HG03159 (cell line): ENCODE measurements around the gene TK2.
"Not testable (repeated sequence)": the region's sequence is repeated elsewhere in the genome, so short reads cannot be mapped to it uniquely, and the experiment has no call there.

Experiments used
- ATAC-seq: cut with Tn5 transposase; IDR thresholded peaks from one replicate; pipeline ENCODE4 v1.9.1; 2021; ENCODE audit warnings: mild to moderate bottlenecking, moderate library complexity; ENCODE audit not compliant: unreplicated experiment

The TK2 gene

GRCh38 chr16:66508248-66508913 lies 41.5 kb downstream of the TK2 start:
- peak; percentile 78 for ATAC-seq

- ATAC-seq: no peak
These were observed 42.1 kb downstream of the TK2 start for GRCh38 chr16:66507731-66508239.

DNA sequence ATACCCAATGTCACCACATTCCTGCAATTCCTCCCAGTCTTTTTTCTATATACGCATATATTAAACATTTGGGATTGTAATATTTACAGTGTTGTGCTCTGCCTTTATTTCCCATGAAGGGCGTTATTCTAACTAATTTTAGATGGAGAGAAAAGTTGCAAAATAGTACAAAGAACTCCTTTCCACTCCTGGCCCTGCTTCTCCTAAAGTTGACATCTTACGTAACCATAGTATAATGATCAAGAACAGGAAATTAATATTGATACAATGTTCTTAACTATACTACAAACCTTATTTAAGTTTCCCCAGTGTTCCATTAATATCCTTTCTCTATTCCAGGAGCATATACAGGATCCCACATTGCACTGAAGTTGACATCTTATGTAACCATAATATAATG lies 46.3 kb downstream of the TK2 start:
- no peak for ATAC-seq

DNA sequence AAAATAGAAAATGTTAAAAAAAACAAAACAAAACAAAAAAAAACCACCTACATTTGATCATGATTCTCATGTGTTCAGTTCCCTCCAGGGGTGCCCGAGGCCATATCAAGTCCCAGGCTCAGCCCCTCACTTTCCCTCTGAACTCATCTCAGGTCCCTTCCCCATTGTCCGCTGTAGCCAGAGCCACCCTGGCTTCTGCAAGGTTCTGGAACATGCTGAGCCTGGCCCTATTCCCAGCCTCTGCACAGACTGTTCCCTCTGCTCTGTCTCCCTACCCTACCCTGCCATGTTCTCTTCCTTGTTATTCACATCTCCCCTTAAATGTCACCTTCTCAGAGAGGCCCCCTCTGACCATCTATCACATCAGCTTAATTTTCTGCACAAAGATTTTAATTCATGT lies 46.9 kb downstream of the TK2 start:
- no peak for ATAC-seq

GRCh38 chr16:66502020-66502913 lies 47.7 kb downstream of the TK2 start:
- ATAC-seq: no peak

DNA sequence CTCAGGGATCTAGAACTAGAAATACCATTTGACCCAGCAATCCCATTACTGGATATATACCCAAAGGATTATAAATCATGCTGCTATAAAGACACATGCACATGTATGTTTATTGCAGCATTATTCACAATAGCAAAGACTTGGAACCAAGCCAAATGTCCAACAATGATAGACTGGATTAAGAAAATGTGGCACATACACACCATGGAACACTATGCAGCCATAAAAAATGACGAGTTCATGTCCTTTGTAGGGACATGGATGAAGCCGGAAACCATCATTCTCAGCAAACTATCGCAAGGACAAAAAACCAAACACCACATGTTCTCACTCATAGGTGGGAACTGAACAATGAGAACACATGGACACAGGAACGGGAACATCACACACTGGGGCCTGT lies 48.4 kb downstream of the TK2 start:
- not testable (repeated sequence) for ATAC-seq

DNA sequence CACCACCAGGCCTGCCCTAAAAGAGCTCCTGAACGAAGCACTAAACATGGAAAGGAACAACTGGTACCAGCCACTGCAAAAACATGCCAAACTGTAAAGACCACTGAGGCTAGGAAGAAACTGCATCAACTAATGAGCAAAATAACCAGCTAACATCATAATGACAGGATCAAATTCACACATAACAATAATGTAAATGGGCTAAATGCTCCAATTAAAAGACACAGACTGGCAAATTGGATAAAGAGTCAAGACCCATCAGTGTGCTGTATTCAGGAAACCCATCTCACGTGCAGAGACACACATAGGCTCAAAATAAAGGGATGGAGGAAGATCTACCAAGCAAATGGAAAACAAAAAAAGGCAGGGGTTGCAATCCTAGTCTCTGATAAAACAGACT lies 52.0 kb downstream of the TK2 start:
- ATAC-seq: not testable (repeated sequence)

- not testable (repeated sequence) for ATAC-seq
These were observed 53.7 kb downstream of the TK2 start for GRCh38 chr16:66496226-66496625.

DNA sequence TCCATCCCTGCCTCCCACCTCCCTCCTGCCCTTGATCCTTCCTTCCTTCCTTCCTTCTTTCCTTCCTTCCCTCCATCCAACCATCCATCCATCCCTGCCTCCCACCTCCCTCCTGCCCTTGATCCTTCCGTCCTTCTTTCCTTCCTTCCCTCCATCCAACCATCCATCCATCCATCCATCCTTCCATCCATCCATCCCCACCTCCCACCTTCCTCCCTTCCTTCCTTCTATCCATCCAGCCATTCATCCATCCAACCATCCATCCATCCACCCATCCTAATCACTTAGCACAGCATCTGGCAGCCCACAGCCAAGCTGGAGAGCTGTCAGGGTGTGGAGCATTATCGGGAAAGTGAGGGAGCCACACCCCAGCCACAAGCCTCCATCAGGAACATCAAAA lies 54.5 kb downstream of the TK2 start:
- ATAC-seq: no peak

GRCh38 chr16:66494916-66495315 lies 55.0 kb downstream of the TK2 start:
- no peak for ATAC-seq

DNA sequence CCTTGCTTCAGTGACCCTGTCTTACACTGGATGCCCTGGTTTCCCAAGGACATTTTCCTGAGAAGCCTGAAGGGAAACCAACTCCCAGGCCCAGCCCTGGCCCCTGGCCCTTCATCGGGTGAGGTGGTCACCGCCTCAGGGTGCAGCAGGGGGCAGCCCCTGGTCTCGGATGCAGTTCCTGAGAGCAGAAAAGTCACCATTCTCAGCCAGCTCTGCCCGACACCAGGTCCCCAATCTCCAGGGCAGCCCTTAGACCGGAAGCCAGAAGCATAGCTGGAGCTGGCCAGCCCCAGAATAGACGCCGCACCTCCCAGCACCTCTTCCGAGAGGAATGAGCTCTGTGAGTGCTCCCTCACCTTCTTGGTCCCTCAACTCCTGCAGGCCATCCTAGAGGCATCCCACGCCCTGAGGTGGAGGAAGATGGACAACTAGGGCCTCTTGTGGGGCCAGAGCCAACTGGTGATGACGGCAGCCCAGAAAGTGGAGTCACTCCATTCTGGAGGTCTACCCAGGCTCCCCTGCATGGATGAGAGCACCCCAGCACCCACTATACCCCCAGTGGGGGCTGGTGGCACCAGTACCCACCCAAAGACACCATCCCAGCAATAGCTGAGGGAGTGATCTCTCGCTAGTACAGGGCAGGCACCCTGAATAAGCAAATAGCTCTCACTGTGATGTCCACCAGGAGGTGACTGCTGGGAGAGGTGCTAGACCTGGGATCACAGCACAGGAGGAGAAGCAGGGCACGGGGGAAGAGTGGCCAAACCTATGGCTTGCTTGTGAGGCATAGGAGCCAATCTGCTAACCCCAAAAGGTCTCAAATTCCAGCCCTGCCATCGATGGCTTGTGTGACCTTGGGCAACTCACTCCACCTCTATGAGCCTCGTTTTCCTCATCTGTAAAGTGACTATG lies 56.2 kb downstream of the TK2 start:
- ATAC-seq: no peak

DNA sequence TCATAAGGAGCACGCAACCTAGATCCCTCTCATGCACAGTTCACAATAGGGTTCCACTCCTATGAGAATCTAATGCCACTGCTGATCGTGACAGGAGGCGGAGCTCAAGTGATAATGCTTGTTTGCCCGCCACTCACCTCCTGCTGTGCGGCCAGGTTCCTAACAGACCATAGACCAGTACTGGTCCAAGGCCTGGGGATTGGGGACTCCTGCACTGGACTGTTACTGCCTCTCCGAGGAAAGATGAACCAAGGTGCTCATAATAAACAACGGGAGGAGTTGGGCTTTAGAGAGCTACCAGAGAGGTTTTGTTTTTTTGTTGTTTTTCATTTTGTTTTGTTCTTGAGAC lies 58.2 kb downstream of the TK2 start:
- ATAC-seq: no peak

DNA sequence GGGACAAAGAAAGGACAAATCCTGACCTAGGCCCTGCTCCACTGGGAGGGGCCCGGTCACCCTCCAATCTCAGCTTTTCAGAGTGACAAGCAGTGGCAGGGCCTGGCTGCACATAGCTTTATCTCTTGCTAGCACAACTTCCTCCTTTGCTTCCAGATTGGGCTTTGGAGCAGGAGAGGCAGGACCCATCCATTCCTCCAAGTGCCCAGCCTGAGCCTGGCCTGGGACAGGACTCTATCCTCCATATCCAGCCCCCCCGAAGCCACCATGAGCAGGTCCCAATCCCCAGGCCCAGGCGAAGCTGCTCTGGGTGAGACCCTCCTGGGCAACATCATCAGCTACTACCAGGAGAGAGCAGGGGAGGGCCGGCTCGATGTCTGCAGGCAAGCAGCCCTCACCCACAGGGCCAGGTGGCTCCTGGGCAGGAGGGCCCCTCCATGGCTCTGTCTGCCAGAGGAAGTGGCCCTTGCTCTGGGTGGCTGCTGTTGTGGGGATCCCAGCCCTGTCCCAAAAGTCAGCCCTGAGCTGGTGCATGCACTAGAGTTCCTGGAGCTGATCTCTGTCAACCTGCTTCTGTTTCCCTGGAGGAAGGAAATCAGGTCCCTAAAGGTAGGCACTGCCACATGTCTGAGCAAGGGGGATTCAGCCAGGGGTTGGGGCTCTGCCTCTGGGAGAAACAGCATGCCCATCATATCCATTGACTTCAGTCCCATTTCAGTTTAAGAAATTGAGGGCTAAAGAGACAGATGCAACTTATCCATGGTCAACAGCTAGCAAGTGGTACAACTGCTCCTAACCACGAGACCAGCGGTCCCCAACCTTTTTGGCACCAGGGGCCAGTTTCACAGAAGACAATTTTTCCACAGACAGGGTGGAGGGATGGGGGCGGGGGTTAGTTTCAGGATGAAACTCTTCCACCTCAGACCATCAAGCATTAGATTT lies 58.9 kb downstream of the TK2 start:
- no peak for ATAC-seq

DNA sequence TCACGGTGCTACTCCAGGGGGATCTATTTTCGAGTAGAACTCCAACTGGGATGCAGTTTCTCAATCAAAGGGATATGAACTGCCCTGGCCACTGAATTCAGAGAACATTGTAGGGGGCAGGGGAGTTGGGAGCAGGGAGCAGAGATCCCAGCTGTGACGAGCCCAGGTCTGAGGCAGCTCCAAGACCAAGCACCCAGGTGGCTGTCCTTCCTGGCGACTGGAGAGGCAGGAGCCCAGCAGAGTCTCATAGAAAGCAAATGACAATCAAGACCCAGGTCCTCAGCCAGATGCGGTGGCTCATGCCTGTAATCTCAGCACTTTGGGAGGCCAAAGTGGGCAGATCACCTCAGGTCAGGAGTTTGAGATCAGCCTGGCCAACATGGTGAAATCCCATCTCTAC lies 60.1 kb downstream of the TK2 start:
- ATAC-seq: no peak

DNA sequence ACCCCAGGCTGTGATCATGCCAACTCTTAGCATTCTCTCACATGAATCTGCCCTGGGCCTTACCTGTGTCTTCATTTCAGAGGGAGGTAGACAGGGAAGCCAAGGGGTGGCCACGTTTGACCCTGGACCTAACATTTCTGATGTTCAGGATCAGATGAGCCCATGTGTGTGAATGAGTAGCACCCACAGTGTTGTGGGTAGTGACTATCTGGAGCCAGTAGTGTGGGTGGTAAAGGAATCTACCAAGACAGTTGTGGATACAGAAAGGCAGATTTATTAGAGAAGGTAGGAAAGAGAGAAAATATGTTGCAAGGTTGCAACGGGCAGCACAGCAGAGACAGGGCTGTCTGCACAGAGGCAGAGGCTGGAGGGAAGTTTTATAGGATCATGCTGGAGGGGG lies 60.5 kb downstream of the TK2 start:
- no peak for ATAC-seq

GRCh38 chr16:66488505-66488904 lies 61.4 kb downstream of the TK2 start:
- no peak for ATAC-seq

DNA sequence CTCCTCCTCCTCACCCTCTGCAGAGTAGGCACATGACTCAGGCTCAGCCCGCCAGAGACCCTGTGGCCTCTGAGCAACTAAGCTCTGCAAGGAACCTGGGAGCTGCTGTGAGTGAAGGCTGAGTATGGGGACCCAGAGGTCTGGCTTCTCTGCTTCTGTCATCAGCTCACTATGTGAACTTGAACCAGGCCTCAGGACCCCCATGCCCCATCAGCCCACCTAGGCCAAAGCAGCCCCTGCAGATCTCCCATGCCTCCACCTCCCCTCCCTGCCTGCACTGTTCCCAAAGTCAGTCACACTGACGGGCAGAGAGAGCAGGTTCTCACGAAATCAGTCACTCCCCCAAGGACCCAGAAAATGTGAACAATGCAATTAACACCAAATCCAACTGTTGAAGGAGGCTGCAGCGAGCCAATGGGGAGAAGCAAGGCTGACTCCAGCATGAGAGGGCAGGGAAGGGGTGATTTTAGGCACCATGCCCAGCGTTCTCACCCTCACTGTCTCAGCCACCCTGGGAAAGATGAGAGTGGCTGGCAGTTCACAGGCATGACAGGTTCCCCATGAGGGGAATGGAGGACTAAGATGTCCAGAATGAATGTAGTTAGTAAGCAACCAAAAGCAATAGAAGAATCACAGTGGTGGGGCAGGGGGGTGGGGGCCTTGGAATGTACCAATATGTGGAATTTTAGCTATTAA lies 62.2 kb downstream of the TK2 start:
- no peak for ATAC-seq

DNA sequence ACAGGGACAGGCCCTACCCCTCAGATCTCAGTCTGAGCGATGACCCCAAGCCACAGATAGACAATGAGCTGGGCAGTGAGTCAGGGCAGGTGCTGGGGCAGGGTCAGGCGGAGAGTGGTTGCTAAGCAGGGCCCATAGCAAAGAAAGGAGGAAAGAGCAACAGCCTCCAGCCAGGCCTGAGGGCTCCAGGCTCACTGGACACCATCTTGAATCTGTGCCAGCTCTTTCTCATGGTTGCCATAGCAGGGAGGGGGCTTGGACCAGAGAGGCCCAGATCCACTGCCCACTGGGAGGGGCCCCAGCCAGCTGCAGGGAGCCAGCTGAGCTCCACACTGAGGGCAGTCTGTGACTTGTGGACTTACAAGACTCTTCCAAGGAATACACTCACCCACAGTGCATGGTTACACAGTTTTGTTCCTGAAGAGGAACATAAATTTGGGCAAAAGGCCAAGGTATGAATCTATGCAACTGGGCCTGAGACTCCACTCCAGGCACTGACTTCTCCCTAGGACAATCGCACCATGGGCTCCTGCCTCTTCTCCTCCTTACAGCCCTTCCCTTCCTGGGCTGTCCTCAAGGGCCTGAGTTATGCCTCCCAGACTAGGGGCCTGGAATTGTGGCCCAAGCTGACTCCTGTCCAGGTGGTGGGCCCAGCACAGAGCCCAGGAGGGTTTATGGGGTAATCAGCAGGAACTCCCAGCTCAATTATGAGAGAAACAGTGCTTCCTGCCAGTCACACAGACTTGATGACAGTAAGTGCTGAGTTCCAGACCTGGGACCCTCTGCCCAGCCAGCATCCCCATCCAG lies 62.9 kb downstream of the TK2 start:
- no peak for ATAC-seq
